ENCODE measurements around the gene SESN1. TPM values are rescaled to one million over a fixed set of nuclear protein-coding genes. Genes with fewer than 3 reads are reported as not detected.

Gene SESN1
- total RNA-seq, 1 donor from 2014 or later, result 31.5 TPM

Other genes with a start within 250 kb of the SESN1 start
- gene ARMC2, start 246.4 kb downstream of the SESN1 start, total RNA-seq, result 0.51 and 0.79 TPM in 2 replicates
- gene CEP57L1, start 661 bp upstream of the SESN1 start, total RNA-seq, result 17.9 and 24.9 TPM in 2 replicates